ENCODE measurements around the gene SURF2. TPM values are rescaled to one million over a fixed set of nuclear protein-coding genes. Genes with fewer than 3 reads are reported as not detected.
"Not testable (repeated sequence)": the region's sequence is repeated elsewhere in the genome, so short reads cannot be mapped to it uniquely, and the experiment has no call there.

Gene SURF2
- total RNA-seq = 10 to 100 TPM; 34.9 to 35.2 TPM
- polyA plus RNA-seq = 46.6 TPM

DNA sequence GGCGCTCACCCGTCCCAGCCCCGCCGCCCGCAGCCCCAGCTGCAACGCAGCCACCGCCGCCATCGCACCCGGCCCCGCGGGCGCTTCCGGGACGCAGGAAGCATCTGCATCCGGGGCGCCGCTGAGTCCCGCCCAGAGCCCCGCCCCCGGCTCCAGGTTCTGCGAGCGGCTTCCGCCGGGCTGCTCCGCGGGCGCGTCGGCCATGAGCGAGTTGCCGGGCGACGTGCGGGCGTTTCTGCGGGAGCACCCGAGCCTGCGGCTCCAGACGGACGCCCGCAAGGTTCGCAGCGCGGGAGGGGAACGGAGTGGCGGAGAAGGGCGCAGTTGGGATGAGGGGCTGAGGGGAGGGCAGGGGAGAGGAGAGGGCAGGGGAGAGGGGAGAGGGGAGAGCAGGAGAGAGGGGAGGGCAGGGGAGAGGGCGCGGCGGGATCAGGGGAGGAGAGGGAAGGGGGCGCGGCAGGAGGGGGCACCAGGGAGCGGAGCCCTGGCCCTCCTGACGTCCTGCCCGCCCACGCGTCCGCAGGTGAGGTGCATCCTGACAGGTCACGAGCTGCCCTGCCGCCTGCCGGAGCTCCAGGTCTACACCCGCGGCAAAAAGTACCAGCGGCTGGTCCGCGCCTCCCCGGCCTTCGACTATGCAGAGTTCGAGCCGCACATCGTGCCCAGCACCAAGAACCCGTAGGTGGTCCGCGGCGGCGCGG lies at the start of gene SURF2, which contains the start of gene SURF1:
SURF2 (plus strand) TSS at position 160 of the 701 bp plus-strand sequence; CDS start at position 203, 43 bp downstream.
SURF1 (minus strand) TSS at position 97 of the 701 bp plus-strand sequence; CDS start at position 63, 34 bp downstream.
- DNase-seq = peak; percentile 83 to 92 (median 87)
- ChIA-PET POLR2A (interaction anchor here (0.8 to 5.9 kb wide), 6 partner anchors 9 to 21 kb away, joined by 3 to 58 read pairs (median 8); partner anchors contain the start of genes MED22, RPL7A and SURF6), CTCF (interaction anchor here (1.0 to 8.2 kb wide), 9 partner anchors 9 to 170 kb away, joined by 3 to 84 read pairs (median 5); partner anchors contain the start of genes MED22 and RPL7A)
- peaks cover 35% of the 10 kb centered on the region for H3K4me1 ChIP-seq (ENCODE audit: insufficient read depth, low read length)
- H3K36me3 ChIP-seq (ENCODE audit: insufficient read depth, low read length) = peaks cover 39% of the 10 kb centered on the region
- H3K4me1 Mint-ChIP-seq = peaks cover 25 to 46% (median 32%) of the 10 kb centered on the region in 3 donors
- no peaks in the 10 kb centered on the region for H3K9me3 ChIP-seq (ENCODE audit: low read length)
- no peaks in the 10 kb centered on the region for H3K9me3 Mint-ChIP-seq
- H3K27ac ChIP-seq (ENCODE audit: low read depth, low read length) = peak within 1 kb of the TSS; percentile 78
- peak within 1 kb of the TSS; percentile 82 to 98 (median 92) for H3K27ac Mint-ChIP-seq
- H3K36me3 Mint-ChIP-seq = peaks cover 6 to 68% (median 8%) of the 10 kb centered on the region in 3 donors
- peaks cover 0 to 3% of the 10 kb centered on the region in 2 donors for H3K27me3 Mint-ChIP-seq
- no peaks in the 10 kb centered on the region for H3K27me3 ChIP-seq (ENCODE audit: insufficient read depth, low read length, poor library complexity, severe bottlenecking)
- H3K4me3 ChIP-seq (ENCODE audit: low read length) = peak within 1 kb of the TSS; percentile 84
- H3K4me3 Mint-ChIP-seq = peak within 1 kb of the TSS; percentile 83 to 94 (median 87)

DNA sequence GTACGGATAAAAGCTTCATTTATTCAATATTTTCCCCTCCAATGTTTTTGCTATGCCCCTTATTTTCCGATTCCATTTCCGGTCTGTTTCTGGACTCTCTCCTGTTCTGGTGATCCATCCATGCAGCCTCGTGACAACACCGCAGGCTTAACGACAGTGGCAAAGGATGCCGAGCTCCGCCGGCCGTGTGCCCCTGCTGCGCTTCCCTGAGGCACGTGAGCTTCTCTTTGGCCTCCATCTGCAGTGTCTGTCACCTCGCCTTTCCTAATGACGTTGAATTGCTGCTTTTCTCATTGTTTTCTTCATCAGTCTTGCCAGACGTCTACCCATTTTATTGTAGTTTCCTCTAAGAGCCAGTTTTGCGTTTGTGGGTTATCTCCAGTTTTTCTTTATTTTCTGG lies 49.0 kb upstream of the SURF2 start:
- POLR2A ChIA-PET = no interaction called here

DNA sequence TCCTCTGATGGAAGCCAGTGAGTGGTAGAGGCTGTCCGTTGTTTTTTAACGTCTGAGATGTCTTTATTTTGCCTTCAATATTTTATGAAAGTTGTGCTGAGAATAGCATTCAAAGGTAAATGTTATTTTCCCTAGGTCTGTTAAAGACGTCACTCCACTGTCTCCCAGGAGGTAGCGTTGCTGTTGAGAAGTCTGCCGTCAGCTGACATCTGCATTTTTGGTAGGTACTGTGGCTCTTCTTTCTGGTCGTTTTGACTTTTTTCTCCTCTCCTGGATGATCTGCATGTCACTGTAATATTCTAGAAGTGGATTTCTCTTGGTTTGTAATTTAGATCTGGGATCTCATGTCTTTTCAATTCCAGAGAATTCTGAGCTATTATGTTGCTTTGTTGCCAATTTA lies 46.7 kb upstream of the SURF2 start:
- Histone ChIP-seq H3K27me3 (ENCODE audit: insufficient read depth, low read length, poor library complexity, severe bottlenecking) (no peaks in the 10 kb centered on the region), H3K4me3 (ENCODE audit: low read length) (no peak overlapping the region), H3K9me3 (ENCODE audit: low read length) (no peaks in the 10 kb centered on the region), H3K27ac (ENCODE audit: low read depth, low read length) (no peak overlapping the region), H3K4me1 (ENCODE audit: insufficient read depth, low read length) (no peaks in the 10 kb centered on the region), H3K36me3 (ENCODE audit: insufficient read depth, low read length) (no peaks in the 10 kb centered on the region)
- POLR2A ChIA-PET = no interaction called here
- H3K9me3 Mint-ChIP-seq = no peaks in the 10 kb centered on the region
- no peaks in the 10 kb centered on the region for H3K36me3 Mint-ChIP-seq
- CTCF ChIA-PET = no interaction called here
- no peak overlapping the region for H3K27ac Mint-ChIP-seq
- no peaks in the 10 kb centered on the region for H3K4me1 Mint-ChIP-seq
- peaks cover 17 to 25% of the 10 kb centered on the region in 2 donors for H3K27me3 Mint-ChIP-seq
- H3K4me3 Mint-ChIP-seq = no peak overlapping the region
- no peak for DNase-seq

More for the DNA sequence above, 49.0 kb upstream of the SURF2 start:
- no peak overlapping the region for H3K27ac ChIP-seq (ENCODE audit: low read depth, low read length)
- H3K27me3 Mint-ChIP-seq = peaks cover 15 to 25% of the 10 kb centered on the region in 2 donors
- no peak overlapping the region for H3K4me3 Mint-ChIP-seq
- H3K36me3 Mint-ChIP-seq = no peaks in the 10 kb centered on the region
- H3K4me3 ChIP-seq (ENCODE audit: low read length) = no peak overlapping the region
- no peaks in the 10 kb centered on the region for H3K9me3 ChIP-seq (ENCODE audit: low read length)
- no peaks in the 10 kb centered on the region for H3K9me3 Mint-ChIP-seq
- no peaks in the 10 kb centered on the region for H3K36me3 ChIP-seq (ENCODE audit: insufficient read depth, low read length)
- no peaks in the 10 kb centered on the region for H3K4me1 Mint-ChIP-seq
- CTCF ChIA-PET = no interaction called here
- H3K4me1 ChIP-seq (ENCODE audit: insufficient read depth, low read length) = no peaks in the 10 kb centered on the region
- DNase-seq = no peak
- H3K27ac Mint-ChIP-seq = peak overlapping the region in 1 of 8 donors; percentile 30
- no peaks in the 10 kb centered on the region for H3K27me3 ChIP-seq (ENCODE audit: insufficient read depth, low read length, poor library complexity, severe bottlenecking)

DNA sequence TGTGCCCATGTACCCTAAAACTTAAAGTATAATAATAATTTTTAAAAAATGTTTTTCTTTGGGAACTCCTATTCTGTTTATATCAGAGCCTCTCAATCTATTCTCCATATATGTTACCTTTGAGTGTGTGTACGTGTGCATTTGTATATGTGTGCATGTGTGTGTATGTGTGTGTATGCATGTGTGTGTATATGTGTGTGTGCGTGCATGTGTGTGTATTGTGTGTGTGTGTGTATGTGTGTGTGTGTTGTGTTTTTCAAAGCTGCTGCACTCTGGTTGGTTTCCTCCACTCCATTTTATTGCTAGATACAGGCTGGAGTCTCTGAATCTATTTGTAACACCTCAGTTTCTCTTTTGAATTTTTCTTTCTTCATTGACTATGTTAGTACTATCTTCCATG lies 40.4 kb upstream of the SURF2 start:
- Mint-ChIP-seq H3K4me1 (no peaks in the 10 kb centered on the region), H3K4me3 (no peak overlapping the region), H3K9me3 (no peaks in the 10 kb centered on the region), H3K36me3 (no peaks in the 10 kb centered on the region), H3K27ac (no peak overlapping the region), H3K27me3 (peaks cover 4 to 6% of the 10 kb centered on the region in 2 donors)
- H3K27ac ChIP-seq (ENCODE audit: low read depth, low read length) = no peak overlapping the region
- H3K27me3 ChIP-seq (ENCODE audit: insufficient read depth, low read length, poor library complexity, severe bottlenecking) = no peaks in the 10 kb centered on the region
- ChIA-PET CTCF (no interaction called here), POLR2A (no interaction called here)
- H3K36me3 ChIP-seq (ENCODE audit: insufficient read depth, low read length) = no peaks in the 10 kb centered on the region
- H3K4me1 ChIP-seq (ENCODE audit: insufficient read depth, low read length) = no peaks in the 10 kb centered on the region
- no peak overlapping the region for H3K4me3 ChIP-seq (ENCODE audit: low read length)
- H3K9me3 ChIP-seq (ENCODE audit: low read length) = no peaks in the 10 kb centered on the region
- DNase-seq = no peak

DNA sequence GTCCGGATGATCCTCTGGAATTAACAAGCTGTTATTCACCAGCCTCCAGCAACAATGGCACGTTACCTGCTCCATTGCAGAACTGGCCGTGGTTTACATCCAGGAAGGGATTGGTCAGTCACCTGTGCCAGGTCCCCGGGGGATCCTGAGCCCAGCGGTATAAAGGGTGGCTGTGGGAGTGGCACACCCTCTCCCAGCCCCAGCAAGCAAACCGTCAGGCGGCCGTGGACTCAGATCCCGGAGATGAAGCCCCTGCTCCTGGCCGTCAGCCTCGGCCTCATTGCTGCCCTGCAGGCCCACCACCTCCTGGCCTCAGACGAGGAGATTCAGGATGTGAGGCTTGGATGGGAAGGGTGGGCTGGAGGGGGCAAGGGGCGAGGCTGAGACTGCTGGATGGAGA lies 38.8 kb upstream of the SURF2 start:
- H3K27me3 Mint-ChIP-seq; H3K9me3 Mint-ChIP-seq; H3K36me3 ChIP-seq (ENCODE audit: insufficient read depth, low read length); CTCF ChIA-PET; H3K4me3 ChIP-seq (ENCODE audit: low read length); H3K4me3 Mint-ChIP-seq; POLR2A ChIA-PET; H3K9me3 ChIP-seq (ENCODE audit: low read length); H3K4me1 Mint-ChIP-seq; H3K27me3 ChIP-seq (ENCODE audit: insufficient read depth, low read length, poor library complexity, severe bottlenecking); H3K36me3 Mint-ChIP-seq; H3K4me1 ChIP-seq (ENCODE audit: insufficient read depth, low read length); H3K27ac Mint-ChIP-seq; H3K27ac ChIP-seq (ENCODE audit: low read depth, low read length); DNase-seq: not testable (repeated sequence)

DNA sequence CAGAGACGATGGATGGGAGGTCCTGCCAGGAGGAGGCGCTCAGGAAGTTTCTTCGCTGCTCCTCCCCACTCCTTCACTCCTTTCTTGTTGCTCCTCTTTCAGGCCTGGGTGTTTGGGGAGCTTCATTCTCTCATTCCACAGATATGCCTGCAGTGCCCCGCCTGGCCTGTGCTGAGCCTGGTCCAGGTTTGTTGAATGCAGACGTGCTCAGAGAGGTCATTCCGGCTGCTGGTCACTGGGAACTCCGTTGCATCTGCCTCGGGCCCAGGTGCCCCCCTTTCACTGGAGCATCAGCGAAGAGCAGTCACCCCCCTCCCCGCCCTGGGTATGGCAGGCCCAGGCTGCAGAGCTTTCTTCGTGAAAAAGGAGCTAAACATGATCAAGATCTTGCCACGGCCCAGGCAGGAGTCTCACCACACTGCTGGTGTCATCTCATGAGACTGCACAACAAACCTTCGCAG lies 35.9 kb upstream of the SURF2 start:
- Mint-ChIP-seq H3K36me3 (no peaks in the 10 kb centered on the region), H3K27ac (no peak overlapping the region), H3K27me3 (peaks cover 5 to 8% of the 10 kb centered on the region in 2 donors), H3K4me3 (no peak overlapping the region), H3K4me1 (no peaks in the 10 kb centered on the region), H3K9me3 (peaks cover 0 to 2% (median 0%) of the 10 kb centered on the region in 5 donors)
- H3K27me3 ChIP-seq (ENCODE audit: insufficient read depth, low read length, poor library complexity, severe bottlenecking) = no peaks in the 10 kb centered on the region
- H3K4me1 ChIP-seq (ENCODE audit: insufficient read depth, low read length) = no peaks in the 10 kb centered on the region
- no peaks in the 10 kb centered on the region for H3K36me3 ChIP-seq (ENCODE audit: insufficient read depth, low read length)
- POLR2A ChIA-PET = no interaction called here
- H3K4me3 ChIP-seq (ENCODE audit: low read length) = no peak overlapping the region
- no peak overlapping the region for H3K27ac ChIP-seq (ENCODE audit: low read depth, low read length)
- no peaks in the 10 kb centered on the region for H3K9me3 ChIP-seq (ENCODE audit: low read length)
- no peak for DNase-seq
- CTCF ChIA-PET = no interaction called here

DNA sequence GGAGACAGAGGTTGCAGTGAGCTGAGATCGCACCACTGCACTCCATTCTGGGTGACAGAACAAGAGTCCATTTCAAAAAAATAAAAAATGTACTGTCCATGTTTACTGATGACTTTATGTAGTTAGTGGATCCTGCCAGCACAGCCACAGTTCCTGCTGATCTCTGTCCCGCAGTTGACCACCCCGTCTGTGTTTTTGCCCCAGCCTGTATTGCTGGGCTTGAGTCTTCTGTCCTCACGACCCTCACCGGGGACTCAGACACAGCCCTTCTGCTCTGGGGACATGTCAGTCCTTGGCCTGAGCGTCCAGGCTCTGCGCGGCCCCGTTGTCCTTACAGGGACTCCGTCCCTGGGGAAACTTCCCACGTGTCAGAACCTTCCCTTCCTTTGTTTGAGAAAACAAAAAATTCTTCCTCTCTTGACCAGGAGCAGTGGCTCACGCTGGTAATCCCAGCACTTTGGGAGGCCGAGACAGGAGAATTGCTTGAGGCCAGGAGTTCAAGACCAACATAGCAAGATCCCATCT lies 34.9 kb upstream of the SURF2 start:
- H3K9me3 ChIP-seq (ENCODE audit: low read length) = no peaks in the 10 kb centered on the region
- Mint-ChIP-seq H3K4me3 (no peak overlapping the region), H3K36me3 (peaks cover 0 to 3% (median 0%) of the 10 kb centered on the region in 3 donors), H3K27me3 (peaks cover 3 to 8% of the 10 kb centered on the region in 2 donors), H3K27ac (no peak overlapping the region), H3K4me1 (no peaks in the 10 kb centered on the region), H3K9me3 (peaks cover 0 to 2% (median 0%) of the 10 kb centered on the region in 5 donors)
- H3K36me3 ChIP-seq (ENCODE audit: insufficient read depth, low read length) = no peaks in the 10 kb centered on the region
- no peaks in the 10 kb centered on the region for H3K4me1 ChIP-seq (ENCODE audit: insufficient read depth, low read length)
- no peak for DNase-seq
- ChIA-PET POLR2A (no interaction called here), CTCF (no interaction called here)
- no peak overlapping the region for H3K27ac ChIP-seq (ENCODE audit: low read depth, low read length)
- no peak overlapping the region for H3K4me3 ChIP-seq (ENCODE audit: low read length)
- H3K27me3 ChIP-seq (ENCODE audit: insufficient read depth, low read length, poor library complexity, severe bottlenecking) = no peaks in the 10 kb centered on the region

DNA sequence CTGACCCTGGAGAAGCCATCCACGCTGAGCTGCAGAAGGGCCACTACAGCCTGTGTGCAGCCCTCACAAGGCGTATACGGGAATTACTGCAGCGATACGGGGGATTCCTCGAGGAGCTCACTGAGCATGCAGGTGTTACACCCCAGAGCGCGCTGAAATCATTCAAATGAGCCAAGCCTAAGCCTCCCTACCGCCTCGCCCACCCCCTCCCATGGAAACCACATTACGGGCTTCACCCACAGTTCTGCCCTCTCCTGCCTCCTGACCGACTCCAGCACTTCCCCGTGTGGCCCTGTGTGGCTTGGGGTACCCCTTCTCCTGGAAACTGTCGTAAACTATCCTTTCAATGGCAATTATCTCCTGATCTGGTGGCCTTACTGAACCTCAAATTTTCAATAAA lies 33.6 kb upstream of the SURF2 start:
- H3K9me3 Mint-ChIP-seq = peaks cover 0 to 2% (median 0%) of the 10 kb centered on the region in 5 donors
- POLR2A ChIA-PET = no interaction called here
- Histone ChIP-seq H3K27me3 (ENCODE audit: insufficient read depth, low read length, poor library complexity, severe bottlenecking) (no peaks in the 10 kb centered on the region), H3K27ac (ENCODE audit: low read depth, low read length) (no peak overlapping the region), H3K9me3 (ENCODE audit: low read length) (no peaks in the 10 kb centered on the region), H3K4me1 (ENCODE audit: insufficient read depth, low read length) (no peaks in the 10 kb centered on the region), H3K36me3 (ENCODE audit: insufficient read depth, low read length) (no peaks in the 10 kb centered on the region), H3K4me3 (ENCODE audit: low read length) (no peak overlapping the region)
- CTCF ChIA-PET = no interaction called here
- no peak overlapping the region for H3K27ac Mint-ChIP-seq
- H3K4me3 Mint-ChIP-seq = no peak overlapping the region
- peaks cover 0 to 5% (median 0%) of the 10 kb centered on the region in 3 donors for H3K36me3 Mint-ChIP-seq
- DNase-seq = no peak
- peaks cover 3 to 5% of the 10 kb centered on the region in 2 donors for H3K27me3 Mint-ChIP-seq
- H3K4me1 Mint-ChIP-seq = peaks cover 0 to 2% (median under 1%) of the 10 kb centered on the region in 3 donors
